Kidney capillary endothelial cell (primary cell): ENCODE measurements around the gene RABEP2.
"Not testable (repeated sequence)": the region's sequence is repeated elsewhere in the genome, so short reads cannot be mapped to it uniquely, and the experiment has no call there.

Experiments
- DNase-seq: peaks from one replicate; pipeline ENCODE4 v3.0.0-alpha.2; 2018; ENCODE audit warnings: low spot score

RABEP2 gene

DNA sequence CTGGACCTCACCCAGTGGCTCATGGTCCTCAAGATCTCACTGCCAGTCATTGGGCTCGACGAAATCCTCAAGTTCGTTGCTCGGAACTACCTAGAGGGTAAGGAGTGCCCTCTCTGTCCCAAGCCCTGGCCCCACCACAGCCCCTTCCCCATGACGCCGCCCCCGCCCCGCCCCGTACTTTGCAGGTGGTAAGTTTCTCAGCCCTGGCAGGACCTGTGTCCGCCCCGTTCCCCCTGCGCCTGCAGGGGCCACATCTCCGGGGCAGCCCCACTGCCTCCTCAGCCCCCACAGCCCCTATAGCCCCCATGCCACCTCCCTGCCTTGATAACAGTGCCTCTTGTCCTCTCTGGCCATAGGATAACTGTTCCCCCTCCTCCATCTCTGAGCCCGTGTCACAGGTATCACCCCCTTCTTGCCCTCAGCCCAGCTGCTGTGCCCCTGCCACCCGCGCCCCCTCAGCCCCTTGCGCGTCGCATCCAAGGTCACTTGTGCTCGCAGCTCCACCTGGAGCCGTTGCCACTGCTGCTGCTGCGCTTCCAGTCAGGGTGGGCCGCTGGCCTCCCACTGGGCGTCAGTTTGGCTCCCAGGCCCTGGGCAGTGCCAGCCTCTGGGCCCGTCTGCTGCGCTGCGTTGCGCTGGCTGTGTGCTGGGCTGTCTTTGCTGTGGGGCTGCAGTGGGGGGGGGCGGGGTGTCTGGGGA, 21.5 kb downstream of the RABEP2 start:
- no peak for DNase-seq

DNA sequence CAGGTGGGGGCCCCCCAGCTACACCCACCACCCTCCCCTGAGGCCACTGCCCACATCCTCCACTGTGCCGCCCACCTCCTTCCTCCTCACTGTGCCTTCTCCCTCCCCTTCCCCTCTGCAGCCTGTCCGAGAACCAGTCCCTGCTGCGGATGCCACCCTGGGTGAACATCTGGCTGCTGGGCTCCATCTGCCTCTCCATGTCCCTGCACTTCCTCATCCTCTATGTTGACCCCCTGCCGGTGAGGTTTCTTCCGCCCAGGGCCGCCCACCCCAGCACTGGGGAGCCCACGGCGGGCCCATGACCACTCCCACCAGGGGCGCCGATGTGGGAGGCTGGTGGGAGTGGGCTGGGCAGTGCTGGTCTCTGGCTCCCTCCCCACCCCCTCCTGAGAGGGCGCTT, 22.1 kb downstream of the RABEP2 start:
- no peak for DNase-seq

- no peak for DNase-seq
These were observed 23.2 kb downstream of the RABEP2 start for GRCh38 chr16:28901862-28902261.

DNA sequence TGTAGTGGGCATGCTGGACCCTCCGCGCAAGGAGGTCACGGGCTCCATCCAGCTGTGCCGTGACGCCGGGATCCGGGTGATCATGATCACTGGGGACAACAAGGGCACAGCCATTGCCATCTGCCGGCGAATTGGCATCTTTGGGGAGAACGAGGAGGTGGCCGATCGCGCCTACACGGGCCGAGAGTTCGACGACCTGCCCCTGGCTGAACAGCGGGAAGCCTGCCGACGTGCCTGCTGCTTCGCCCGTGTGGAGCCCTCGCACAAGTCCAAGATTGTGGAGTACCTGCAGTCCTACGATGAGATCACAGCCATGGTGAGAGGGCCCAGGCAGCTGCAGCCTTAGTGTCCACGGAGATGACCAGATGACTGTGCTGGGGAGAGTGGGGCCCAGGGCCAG, 24.4 kb downstream of the RABEP2 start:
- DNase-seq = no peak

DNA sequence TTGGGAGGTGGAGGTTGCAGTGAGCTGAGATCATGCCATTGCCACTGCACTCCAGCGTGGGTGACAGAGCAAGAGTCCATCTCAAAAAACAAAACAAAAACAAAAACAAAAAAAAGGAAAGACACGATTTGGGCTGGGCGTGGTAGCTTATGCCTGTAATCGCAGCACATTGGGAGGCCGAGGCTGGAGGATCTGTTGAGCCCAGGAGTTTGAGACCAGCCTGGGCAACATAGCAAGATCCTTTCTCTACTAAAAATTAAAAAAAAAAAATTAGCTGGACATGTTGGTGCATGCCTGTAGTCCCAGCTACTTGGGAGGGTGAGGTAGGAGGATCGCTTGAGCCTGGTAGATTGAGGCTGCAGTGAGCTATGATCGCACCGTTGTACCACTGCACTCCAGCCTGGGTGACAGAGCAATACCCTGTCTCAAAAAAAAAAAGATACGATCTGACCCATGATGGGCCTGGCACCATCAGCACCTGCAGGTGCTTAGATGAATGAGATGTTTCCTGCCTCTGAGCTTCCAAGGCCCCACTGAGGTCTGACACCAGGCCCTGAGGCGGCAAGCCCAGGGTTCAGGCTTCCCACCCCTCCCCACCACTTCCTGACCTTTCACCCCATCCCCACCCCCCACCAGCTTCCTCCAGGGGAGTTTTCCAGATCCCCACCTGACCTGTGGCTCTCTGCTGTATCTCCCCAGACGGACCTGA, 25.0 kb downstream of the RABEP2 start:
- DNase-seq = no peak

DNA sequence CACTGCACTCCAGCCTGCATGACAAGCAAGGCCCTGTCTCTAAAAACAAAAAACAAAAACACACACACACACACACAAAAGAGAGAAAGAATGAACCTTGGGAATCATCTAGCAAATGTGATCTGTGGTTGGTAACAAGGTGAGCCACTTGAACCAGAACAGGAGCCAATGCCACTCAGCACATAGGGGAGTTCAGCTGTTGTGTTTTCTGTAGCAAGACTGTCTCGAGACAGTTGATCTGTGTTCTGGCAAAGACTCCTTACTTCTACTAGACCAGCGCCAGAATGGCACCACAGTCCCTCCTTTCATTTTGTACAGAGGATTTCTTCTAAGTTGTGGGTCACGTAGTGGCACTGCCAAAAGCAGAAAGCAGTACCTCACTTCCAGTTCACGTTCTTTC, 26.1 kb downstream of the RABEP2 start:
- no peak for DNase-seq

- no peak for DNase-seq
These were observed 26.8 kb downstream of the RABEP2 start for GRCh38 chr16:28898266-28898665.

GRCh38 chr16:28897826-28898225, 27.2 kb downstream of the RABEP2 start:
- DNase-seq = no peak

DNA sequence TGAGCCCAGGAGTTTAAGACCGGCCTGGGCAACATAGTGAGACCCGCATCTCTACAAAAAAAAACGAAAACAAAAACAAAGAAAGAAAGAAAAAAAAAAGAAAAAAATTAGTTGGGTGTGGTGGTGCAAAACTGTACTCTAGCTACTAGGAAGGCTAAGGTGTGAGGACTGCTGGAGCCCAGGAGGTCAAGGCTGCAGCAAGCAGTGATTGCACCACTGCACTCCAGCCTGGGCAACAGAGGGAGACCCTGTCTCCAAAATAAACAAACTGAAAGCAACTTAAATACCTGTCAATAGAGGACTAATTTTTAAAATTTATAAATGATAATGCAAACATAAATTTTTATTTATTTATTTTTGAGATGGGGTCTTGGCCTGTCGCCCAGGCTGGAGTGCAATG, 29.4 kb downstream of the RABEP2 start:
- DNase-seq = no peak

DNA sequence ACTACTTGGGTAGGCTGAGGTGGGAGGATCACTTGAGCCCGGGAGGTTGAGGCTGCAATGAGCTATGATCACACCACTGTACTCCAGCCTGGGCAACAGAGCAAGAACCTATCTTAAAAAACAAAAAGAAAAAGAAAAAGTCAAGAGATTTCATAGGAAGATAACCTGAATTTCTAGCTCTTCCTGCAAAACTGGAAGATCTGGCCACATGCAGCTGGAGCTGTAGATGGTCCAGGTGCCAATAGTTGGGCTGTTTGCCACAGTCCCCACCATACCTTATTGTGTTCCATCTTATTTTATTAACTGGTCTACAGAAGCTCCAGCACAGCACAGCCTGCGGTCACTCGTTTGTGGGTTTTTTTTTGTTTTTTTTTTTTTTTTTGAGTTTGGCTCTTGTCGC, 31.7 kb downstream of the RABEP2 start:
- no peak for DNase-seq

GRCh38 chr16:28891964-28892890, 32.8 kb downstream of the RABEP2 start:
- no peak for DNase-seq

DNA sequence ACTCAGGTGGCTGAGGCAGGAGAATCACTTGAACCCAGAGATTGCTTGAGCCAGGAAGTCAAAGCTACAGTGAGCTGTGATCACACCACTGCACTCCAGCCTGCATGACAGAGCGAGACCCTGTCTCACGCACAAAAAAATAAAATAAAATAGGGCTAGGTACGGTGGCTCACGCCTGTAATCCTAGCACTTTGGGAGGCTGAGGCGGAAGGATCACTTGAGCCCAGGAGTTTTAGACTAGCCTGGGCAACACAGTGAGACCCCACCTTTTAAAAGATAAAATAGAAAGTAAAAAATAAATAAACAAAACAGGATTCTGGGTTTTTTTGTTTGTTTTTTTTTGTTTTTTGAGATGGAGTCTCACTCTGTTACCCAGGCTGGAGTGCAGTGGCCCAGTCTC, 34.7 kb downstream of the RABEP2 start:
- not testable (repeated sequence) for DNase-seq

DNA sequence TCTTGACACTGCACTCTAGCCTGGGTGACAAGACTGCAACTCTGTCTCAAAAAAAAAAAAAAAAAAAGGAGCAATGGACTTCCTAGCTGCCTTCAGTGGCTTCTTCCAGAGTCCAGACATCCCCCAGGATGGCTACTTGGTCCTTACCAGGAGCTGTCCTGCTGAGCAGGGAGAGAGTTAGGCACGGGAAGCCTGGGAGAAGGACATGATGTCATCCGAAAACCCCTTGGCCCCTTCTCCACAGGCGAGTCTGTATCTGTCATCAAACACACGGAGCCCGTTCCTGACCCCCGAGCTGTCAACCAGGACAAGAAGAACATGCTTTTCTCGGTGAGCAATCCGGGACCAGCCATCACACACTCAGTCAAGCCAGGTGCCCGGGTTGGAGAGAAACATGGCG, 38.1 kb downstream of the RABEP2 start:
- DNase-seq = no peak

- DNase-seq = no peak
These were observed 41.0 kb downstream of the RABEP2 start for GRCh38 chr16:28884045-28884444.

- DNase-seq = no peak
These were observed 41.6 kb downstream of the RABEP2 start for GRCh38 chr16:28883221-28883996.

GRCh38 chr16:28882551-28883160, 42.4 kb downstream of the RABEP2 start:
- DNase-seq = no peak

- not testable (repeated sequence) for DNase-seq
These were observed 43.5 kb downstream of the RABEP2 start for GRCh38 chr16:28881565-28881964.

GRCh38 chr16:28880955-28881354, 44.1 kb downstream of the RABEP2 start:
- DNase-seq = no peak

- no peak for DNase-seq
These were observed 44.5 kb downstream of the RABEP2 start for GRCh38 chr16:28880589-28880915.

DNA sequence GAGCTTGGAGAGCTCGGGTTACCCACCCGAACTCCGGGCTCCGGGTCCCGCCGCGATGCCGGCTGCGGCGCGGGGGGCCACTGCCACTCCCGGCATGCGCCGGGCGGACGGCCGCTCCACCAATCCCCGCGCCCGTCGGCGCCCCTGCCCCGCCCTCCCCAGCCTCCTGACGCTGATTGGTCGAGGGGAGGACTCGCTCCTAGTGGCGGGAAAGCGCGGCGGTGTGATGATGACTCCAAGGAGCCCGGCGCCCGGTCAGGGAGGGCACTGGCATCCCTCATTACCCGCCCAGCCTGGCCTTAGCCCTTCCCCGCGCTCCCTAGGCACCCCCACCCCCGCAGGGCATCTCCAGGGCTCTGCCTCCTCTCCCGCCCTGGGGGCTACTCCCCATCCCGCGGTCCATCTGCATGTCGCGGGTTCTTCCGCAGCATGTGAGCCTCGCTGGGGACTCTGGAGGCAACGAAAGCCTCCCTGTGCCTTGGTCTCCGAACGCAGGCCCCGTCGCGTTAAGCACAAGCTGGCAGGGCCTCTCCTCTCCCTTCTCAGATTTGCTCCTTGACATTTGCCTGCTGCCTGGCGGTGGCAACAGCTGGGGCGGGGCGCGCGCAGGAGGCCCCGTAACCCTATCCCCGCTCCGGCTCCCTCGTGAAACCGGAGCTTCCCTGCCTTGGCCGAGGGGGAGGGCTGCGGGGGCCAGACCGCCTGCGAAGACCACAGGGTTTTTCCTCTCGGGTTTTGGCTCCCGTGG, 45.0 kb downstream of the RABEP2 start:
- peak; percentile 80 for DNase-seq

GRCh38 chr16:28879261-28879840, 45.7 kb downstream of the RABEP2 start:
- DNase-seq = no peak
